Activated CD4-positive, alpha-beta memory T cell treated with anti-CD3 and anti-CD28 coated beads for 36 hours (primary cell): ENCODE data around the gene SLC25A13. TPM values are rescaled to one million over a fixed set of nuclear protein-coding genes. Genes with fewer than 3 reads are reported as not detected.
"Not testable (repeated sequence)": the region's sequence is repeated elsewhere in the genome, so short reads cannot be mapped to it uniquely, and the experiment has no call there.

ENCODE experiments used
- CTCF ChIA-PET: fragments of 350-600 bp; sonication (Branson Sonifier 250); formaldehyde crosslinking; loops from one replicate; lab custom pipeline; 2021; ENCODE audit warnings: antibody characterized with exemption, inconsistent platforms; lab: Charles Lee
- POLR2A ChIA-PET: fragments of 350-600 bp; sonication (Branson Sonifier 250); formaldehyde crosslinking; loops from one replicate; lab custom pipeline; 2021; ENCODE audit warnings: antibody characterized with exemption; lab: Charles Lee
- DNase-seq: peaks from one replicate; pipeline ENCODE4 v3.0.0-alpha.2; 2020
- H3K27ac Mint-ChIP-seq: one replicate; pipeline ENCODE4 v1.8.0; 2021; ENCODE audit warnings: mixed read lengths
- H3K27me3 Mint-ChIP-seq: one replicate; pipeline ENCODE4 v1.8.0; 2021; ENCODE audit warnings: mixed read lengths
- H3K36me3 Mint-ChIP-seq: one replicate; pipeline ENCODE4 v1.8.0; 2021; ENCODE audit warnings: mixed read lengths
- H3K4me1 Mint-ChIP-seq: one replicate; pipeline ENCODE4 v1.8.0; 2021; ENCODE audit warnings: low read depth, mixed read lengths
- H3K4me3 Mint-ChIP-seq: one replicate; pipeline ENCODE4 v1.8.0; 2021; ENCODE audit warnings: mild to moderate bottlenecking, mixed read lengths
- H3K9me3 Mint-ChIP-seq: one replicate; pipeline ENCODE4 v1.8.0; 2021; ENCODE audit warnings: mixed read lengths
- intact Hi-C: fragments of 100-400 bp; cut with micrococcal nuclease; formaldehyde crosslinking; loops from one replicate; pipeline ENCODE4 v1.15.1; 2023
- total RNA-seq, 2 experiments: library from RNA; stranded (reverse); gene quantifications; one replicate each; pipeline ENCODE4 v1.2.3, GENCODE V29; 2021

Gene SLC25A13, protein sequence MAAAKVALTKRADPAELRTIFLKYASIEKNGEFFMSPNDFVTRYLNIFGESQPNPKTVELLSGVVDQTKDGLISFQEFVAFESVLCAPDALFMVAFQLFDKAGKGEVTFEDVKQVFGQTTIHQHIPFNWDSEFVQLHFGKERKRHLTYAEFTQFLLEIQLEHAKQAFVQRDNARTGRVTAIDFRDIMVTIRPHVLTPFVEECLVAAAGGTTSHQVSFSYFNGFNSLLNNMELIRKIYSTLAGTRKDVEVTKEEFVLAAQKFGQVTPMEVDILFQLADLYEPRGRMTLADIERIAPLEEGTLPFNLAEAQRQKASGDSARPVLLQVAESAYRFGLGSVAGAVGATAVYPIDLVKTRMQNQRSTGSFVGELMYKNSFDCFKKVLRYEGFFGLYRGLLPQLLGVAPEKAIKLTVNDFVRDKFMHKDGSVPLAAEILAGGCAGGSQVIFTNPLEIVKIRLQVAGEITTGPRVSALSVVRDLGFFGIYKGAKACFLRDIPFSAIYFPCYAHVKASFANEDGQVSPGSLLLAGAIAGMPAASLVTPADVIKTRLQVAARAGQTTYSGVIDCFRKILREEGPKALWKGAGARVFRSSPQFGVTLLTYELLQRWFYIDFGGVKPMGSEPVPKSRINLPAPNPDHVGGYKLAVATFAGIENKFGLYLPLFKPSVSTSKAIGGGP
- 1 to 10 TPM; 7.5 to 7.9 TPM for total RNA-seq

DNA sequence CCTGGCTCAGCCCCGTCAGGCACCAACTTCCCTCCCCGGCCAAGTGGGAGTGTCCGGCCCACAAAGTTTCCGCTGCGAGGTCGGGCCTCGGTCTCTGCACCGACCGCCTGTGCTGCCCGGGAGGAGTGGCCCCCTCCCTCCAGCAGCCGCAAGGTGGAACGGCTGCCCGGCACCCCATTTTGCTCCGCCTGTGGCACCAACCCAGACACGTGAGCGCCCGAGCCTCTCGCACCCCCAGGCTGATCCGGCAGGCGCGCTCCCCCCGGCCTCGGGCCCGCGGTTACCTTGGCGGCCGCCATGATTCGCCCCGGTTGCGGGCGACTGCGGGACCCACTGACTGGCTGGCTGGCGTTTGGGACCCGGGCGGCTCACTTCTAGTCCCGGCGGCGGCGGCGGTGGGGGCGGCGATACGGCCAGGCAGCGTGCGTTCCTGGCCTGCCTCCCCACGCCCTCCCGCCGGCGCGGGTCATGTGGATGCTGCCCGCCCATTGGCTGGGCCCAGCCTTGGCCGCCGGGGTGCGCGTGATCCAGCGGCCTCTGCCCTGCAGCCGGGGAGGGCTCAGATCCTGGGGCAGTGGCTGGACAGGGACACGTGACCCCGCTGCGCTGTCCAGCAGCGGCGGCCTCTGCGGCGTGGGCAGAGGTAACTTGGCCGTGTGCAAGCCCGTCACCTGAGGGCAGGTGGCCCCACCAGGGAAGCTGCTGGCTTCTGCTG, at the start of gene SLC25A13:
Gene SLC25A13, minus strand, starts transcription at position 441 of the 715 bp plus-strand sequence. Its CDS starts 142 bp downstream, at position 299.
- ChIA-PET CTCF (no interaction called here), POLR2A (interaction anchor here (2.0 kb wide), 1 partner anchor 17 kb away, joined by 6 read pairs; no protein-coding TSS in a partner anchor)
- Mint-ChIP-seq H3K4me3 (peak within 1 kb of the TSS; percentile 88), H3K4me1 (peaks cover 41% of the 10 kb centered on the region), H3K9me3 (no peaks in the 10 kb centered on the region), H3K36me3 (peaks cover 2% of the 10 kb centered on the region), H3K27me3 (no peaks in the 10 kb centered on the region), H3K27ac (peak within 1 kb of the TSS; percentile 93)
- intact Hi-C loops: loop anchor here (5.0 to 10.0 kb wide), 5 partner anchors 245 to 1667 kb away; partner anchors contain the start of genes ASNS, SEM1 and SGCE
- DNase-seq: peak; percentile 75

DNA sequence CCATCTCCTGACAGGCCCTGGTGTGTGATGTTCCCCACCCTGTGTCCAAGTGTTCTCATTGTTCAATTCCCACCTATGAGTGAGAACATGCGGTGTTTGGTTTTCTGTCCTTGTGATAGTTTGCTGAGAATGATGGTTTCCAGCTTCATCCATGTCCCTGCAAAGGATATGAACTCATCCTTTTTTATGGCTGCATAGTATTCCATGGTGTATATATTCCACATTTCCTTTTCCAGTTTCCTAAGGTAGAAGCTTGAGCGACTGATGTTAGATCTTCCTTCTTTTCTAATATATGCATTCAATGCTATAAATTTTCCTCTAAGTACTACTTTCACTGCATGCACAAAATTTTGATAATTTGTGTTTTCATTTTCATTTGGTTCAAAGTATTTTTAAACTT, 44.0 kb upstream of the SLC25A13 start:
- POLR2A ChIA-PET, H3K27ac Mint-ChIP-seq, H3K4me1 Mint-ChIP-seq, intact Hi-C loops, H3K27me3 Mint-ChIP-seq, H3K36me3 Mint-ChIP-seq, H3K4me3 Mint-ChIP-seq, H3K9me3 Mint-ChIP-seq, CTCF ChIA-PET, DNase-seq: not testable (repeated sequence)

DNA sequence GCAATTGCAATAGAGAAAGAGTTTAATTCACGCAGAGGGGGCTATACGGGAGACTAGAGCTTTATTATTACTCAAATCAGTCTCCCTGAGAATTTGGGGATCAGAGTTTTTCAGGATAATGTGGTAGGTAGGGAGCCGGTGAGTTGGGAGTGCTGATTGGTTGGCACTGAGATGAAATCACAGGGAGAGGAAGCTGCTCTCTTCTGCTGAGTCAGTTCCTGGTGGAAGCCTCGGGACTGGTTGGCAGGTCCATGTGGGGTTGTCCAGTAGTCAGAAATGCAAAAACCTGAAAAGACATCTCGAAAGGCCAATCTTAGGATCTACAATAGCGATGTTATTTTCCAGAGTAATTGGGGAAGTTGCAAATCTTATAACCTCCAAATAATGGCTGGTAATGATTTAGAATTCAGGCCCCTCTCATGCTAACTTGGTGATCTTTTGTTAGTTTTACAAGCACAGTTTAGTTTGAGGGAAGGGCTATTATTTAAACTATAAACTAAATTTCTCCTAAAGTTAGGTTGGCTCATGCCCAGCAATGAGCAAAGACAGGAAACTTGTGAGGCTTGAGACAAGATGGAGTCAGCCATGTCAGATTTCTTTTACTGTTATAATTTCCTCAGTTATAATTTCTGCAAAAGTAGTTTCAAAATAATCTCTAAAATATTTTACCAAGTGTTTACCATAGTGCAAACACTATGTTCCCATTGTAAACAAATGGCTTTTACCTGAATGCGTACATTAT, 39.4 kb upstream of the SLC25A13 start:
- Mint-ChIP-seq H3K36me3 (no peaks in the 10 kb centered on the region), H3K4me3 (no peak overlapping the region), H3K4me1 (no peaks in the 10 kb centered on the region), H3K27me3 (peaks cover 3% of the 10 kb centered on the region), H3K9me3 (peaks cover 4% of the 10 kb centered on the region), H3K27ac (no peak overlapping the region)
- CTCF ChIA-PET: no interaction called here
- intact Hi-C loops: no loop called here
- DNase-seq: no peak
- POLR2A ChIA-PET: no interaction called here

DNA sequence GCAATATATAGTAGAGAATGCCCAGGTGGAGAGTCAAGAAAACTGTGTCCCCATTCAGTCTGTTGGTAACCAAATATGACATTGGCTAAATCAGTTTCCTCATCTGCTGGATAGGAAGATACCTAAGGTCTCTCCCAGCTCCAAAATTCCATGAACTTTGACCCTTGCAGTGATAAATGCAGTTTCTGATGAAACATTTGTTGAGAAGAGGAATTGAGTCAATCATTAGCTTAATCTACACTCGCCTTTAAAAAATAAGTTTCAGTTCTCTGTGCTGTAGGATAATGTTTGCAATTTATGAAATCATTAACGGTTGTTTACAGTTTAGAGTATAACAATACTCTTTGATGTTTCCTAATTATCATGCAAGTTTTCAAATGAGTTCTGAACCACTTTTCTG, 38.0 kb upstream of the SLC25A13 start:
- H3K36me3 Mint-ChIP-seq: no peaks in the 10 kb centered on the region
- H3K27me3 Mint-ChIP-seq: no peaks in the 10 kb centered on the region
- no peaks in the 10 kb centered on the region for H3K9me3 Mint-ChIP-seq
- POLR2A ChIA-PET: no interaction called here
- DNase-seq: no peak
- intact Hi-C loops: no loop called here
- CTCF ChIA-PET: no interaction called here
- H3K4me1 Mint-ChIP-seq: no peaks in the 10 kb centered on the region
- H3K4me3 Mint-ChIP-seq: no peak overlapping the region
- no peak overlapping the region for H3K27ac Mint-ChIP-seq

DNA sequence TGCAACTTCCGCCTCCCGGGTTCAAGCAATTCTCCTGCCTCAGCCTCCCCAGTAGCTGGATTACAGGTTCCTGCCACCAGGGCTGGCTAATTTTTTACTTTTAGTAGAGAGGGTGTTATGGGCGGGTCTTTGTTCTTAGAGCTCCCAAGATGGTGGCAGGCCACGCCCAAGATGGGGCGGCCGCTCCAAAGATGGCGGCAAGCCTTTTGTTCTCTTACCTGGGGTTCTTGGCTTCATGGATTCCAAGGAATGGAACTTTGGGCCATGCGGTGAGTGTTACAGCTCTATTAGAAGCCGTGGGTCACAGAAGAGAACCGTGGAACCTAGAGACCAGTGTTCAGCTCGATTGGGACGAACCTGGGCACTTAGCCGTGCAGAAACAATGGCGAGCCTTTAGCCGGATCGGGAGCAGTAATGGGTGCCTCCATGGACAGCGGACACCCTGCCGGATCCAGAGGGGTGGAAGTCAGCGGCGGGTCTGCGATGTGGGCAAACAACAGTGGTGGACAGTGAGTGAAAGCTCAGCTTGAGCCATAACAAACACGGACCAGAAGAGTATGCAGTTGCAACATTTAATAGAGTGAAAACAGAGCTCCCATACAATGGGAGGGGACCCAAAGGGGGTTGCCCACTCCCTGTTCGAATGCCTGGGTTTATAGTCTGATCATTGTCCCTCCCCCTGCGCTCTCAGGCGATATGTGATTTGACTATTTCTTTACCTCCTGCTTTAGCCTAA, 36.5 kb upstream of the SLC25A13 start:
- H3K36me3 Mint-ChIP-seq, H3K27ac Mint-ChIP-seq, CTCF ChIA-PET, DNase-seq, intact Hi-C loops, H3K9me3 Mint-ChIP-seq, H3K27me3 Mint-ChIP-seq, H3K4me3 Mint-ChIP-seq, H3K4me1 Mint-ChIP-seq, POLR2A ChIA-PET: not testable (repeated sequence)

DNA sequence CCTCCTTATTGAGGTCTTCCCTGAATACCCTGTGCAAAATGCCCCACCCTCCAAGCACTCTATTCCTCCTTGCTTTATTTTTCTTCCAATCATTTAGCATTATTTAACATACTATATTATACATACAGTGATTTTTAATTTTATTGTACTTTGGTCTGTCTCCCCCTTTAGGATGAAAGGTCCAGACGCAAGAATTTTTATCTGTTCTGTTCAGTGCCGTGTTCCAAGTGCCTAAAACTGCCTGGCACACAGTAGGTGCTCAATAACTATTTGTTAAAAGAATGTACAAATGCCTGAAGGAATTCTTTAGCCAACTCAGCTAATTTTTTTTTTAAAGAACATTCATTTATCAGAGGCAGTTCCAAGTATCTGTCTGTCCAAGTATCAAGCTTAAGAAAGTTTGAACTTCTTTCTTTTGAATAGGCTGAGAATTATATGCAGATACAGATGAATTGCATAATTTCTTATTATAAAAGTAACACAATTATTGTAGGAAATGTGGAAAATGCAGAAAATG, 34.1 kb upstream of the SLC25A13 start:
- CTCF ChIA-PET: interaction anchor here (1.2 kb wide), 1 partner anchor 279 kb away, joined by 4 read pairs; no protein-coding TSS in a partner anchor
- no peak for DNase-seq
- no peaks in the 10 kb centered on the region for H3K4me1 Mint-ChIP-seq
- H3K36me3 Mint-ChIP-seq: no peaks in the 10 kb centered on the region
- H3K9me3 Mint-ChIP-seq: no peaks in the 10 kb centered on the region
- POLR2A ChIA-PET: no interaction called here
- intact Hi-C loops: no loop called here
- H3K27me3 Mint-ChIP-seq: no peaks in the 10 kb centered on the region
- H3K27ac Mint-ChIP-seq: no peak overlapping the region
- H3K4me3 Mint-ChIP-seq: no peak overlapping the region

DNA sequence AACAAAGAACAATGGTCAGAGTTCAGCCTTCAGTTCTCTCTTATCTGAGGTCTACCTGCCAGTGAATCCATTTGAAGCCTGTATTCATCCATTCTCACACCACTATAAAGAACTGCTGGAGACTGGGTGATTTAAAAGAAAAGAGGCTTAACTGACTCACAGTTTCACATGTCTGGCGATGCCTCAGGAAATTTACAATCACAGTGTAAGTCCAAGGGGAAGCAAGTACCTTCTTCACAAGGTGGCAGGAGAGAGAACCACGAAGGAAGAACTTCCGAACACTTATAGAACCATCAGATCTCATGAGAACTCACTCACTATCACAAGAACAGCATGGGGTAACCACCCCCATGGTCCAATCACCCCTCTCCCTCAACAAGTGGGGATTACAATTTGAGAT, 33.0 kb upstream of the SLC25A13 start:
- H3K27ac Mint-ChIP-seq: no peak overlapping the region
- CTCF ChIA-PET: no interaction called here
- POLR2A ChIA-PET: no interaction called here
- H3K9me3 Mint-ChIP-seq: no peaks in the 10 kb centered on the region
- no peak overlapping the region for H3K4me3 Mint-ChIP-seq
- DNase-seq: no peak
- no peaks in the 10 kb centered on the region for H3K4me1 Mint-ChIP-seq
- peaks cover 2% of the 10 kb centered on the region for H3K27me3 Mint-ChIP-seq
- intact Hi-C loops: no loop called here
- H3K36me3 Mint-ChIP-seq: no peaks in the 10 kb centered on the region

DNA sequence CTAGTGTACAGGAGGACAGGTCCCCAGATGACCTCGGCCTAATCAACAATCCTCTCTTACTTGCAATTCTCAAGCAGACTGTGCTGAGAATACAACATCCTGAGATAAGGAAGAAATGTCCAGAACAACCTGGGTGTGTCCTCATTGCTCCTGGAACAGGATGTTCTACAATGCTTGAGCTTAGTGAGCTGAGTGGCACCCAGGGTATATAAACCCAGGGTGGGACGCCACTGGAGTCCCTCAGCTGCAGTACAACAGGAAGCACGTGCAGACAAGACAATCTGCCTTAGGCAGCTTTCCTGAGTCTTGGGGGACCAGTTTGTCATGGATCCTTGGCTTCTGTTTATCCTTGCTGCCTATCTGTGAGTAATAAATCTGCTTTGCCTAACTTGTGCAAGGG, 27.7 kb upstream of the SLC25A13 start:
- POLR2A ChIA-PET: no interaction called here
- Mint-ChIP-seq H3K27ac (no peak overlapping the region), H3K9me3 (no peaks in the 10 kb centered on the region), H3K4me1 (no peaks in the 10 kb centered on the region), H3K36me3 (no peaks in the 10 kb centered on the region), H3K4me3 (no peak overlapping the region), H3K27me3 (peaks cover 14% of the 10 kb centered on the region)
- intact Hi-C loops: no loop called here
- CTCF ChIA-PET: no interaction called here
- DNase-seq: no peak

DNA sequence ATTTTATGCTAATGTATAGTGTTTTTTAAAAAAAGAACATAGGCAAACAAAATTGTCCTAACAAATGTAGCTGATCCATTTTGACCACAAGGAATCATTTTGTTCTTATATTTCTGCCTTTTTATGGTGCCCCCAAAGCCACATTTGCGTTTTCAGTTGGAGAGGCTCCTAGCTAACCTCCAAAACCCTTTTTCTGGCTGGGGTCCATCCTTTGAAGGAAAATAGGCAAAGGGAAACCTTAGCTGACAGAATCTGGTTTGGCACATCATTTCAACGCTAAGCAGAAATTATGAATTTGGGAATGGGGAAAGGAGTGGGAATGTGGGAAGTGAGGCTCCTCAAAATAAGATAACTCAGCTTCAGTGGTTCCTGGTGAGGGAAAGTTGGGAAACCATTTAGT, 25.6 kb upstream of the SLC25A13 start:
- Mint-ChIP-seq H3K27me3 (peaks cover 17% of the 10 kb centered on the region), H3K27ac (no peak overlapping the region), H3K4me1 (no peaks in the 10 kb centered on the region), H3K4me3 (no peak overlapping the region), H3K36me3 (no peaks in the 10 kb centered on the region), H3K9me3 (no peaks in the 10 kb centered on the region)
- intact Hi-C loops: no loop called here
- ChIA-PET CTCF (interaction anchor here (0.7 kb wide), 1 partner anchor 572 kb away, joined by 3 read pairs; no protein-coding TSS in a partner anchor), POLR2A (no interaction called here)
- DNase-seq: no peak

DNA sequence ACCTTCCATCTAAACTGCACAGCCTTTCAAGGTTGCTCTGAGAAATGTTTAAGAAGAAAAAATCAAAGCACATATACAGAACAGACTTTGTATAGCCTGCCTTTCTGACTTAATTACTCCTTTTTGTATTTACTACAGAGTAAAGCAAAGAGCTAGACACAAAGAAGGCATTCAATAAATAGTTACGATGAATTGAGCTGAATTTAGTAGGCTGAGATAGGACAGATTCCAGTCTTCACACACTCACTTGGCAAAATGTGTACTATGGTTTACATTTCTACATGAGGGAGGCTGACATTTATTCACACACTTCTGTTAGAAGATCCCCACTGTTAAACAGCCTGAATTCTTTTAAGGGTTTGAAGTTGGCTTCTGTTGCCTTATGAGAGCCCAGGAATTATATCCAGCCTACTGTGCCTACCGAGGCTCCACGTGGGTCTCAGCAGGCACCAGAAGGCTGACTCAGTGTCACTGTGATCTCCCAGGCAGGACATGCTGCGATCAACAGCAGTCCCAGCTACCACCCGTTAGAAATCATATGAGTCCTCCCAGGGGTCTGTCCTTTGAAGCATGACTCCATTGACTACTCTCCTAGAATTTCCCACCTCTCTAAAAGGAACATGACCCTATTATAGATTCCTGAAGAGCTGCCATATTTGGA, 24.5 kb upstream of the SLC25A13 start:
- Mint-ChIP-seq H3K4me1 (no peaks in the 10 kb centered on the region), H3K27me3 (peaks cover 21% of the 10 kb centered on the region), H3K4me3 (no peak overlapping the region), H3K27ac (no peak overlapping the region), H3K36me3 (no peaks in the 10 kb centered on the region), H3K9me3 (no peaks in the 10 kb centered on the region)
- no peak for DNase-seq
- intact Hi-C loops: no loop called here
- ChIA-PET POLR2A (interaction anchor here (0.6 kb wide), 1 partner anchor 680 kb away, joined by 3 read pairs; no protein-coding TSS in a partner anchor), CTCF (interaction anchor here (0.5 kb wide), 1 partner anchor 104 kb away, joined by 4 read pairs; no protein-coding TSS in a partner anchor)
